ENCODE data around the gene ERBB3.
"Not testable (repeated sequence)": the region's sequence is repeated elsewhere in the genome, so short reads cannot be mapped to it uniquely, and the experiment has no call there.

The ERBB3 gene

GRCh38 chr12:56116267-56117081 is 36.5 kb downstream of the ERBB3 start, which contains the start of gene RPL41:
RPL41 (plus strand) TSS chr12:56116633.
- DNase-seq (ENCODE audit: low spot score) = peak; percentile 97

GRCh38 chr12:56117082-56117706 is 37.2 kb downstream of the ERBB3 start:
- not testable (repeated sequence) for DNase-seq (ENCODE audit: low spot score)

- DNase-seq (ENCODE audit: low spot score) = peak; percentile 98
These were observed 38.1 kb downstream of the ERBB3 start, which contains the start of gene ZC3H10 for GRCh38 chr12:56117778-56118687. ZC3H10 (plus strand) TSS chr12:56118266; CDS start chr12:56120563, 2,297 bp downstream.

GRCh38 chr12:56118688-56119357 is 38.9 kb downstream of the ERBB3 start:
- DNase-seq (ENCODE audit: low spot score) = no peak

GRCh38 chr12:56119361-56119796 is 39.4 kb downstream of the ERBB3 start:
- DNase-seq (ENCODE audit: low spot score) = peak; percentile 75

- no peak for DNase-seq (ENCODE audit: low spot score)
These were observed 40.3 kb downstream of the ERBB3 start for GRCh38 chr12:56120158-56120846.

GRCh38 chr12:56121204-56121870 is 41.4 kb downstream of the ERBB3 start:
- DNase-seq (ENCODE audit: low spot score) = no peak

- no peak for DNase-seq (ENCODE audit: low spot score)
These were observed 42.7 kb downstream of the ERBB3 start for GRCh38 chr12:56122637-56123036.

GRCh38 chr12:56124133-56124532 is 44.2 kb downstream of the ERBB3 start:
- no peak for DNase-seq (ENCODE audit: low spot score)

GRCh38 chr12:56126732-56127239 is 46.8 kb downstream of the ERBB3 start:
- no peak for DNase-seq (ENCODE audit: low spot score)

- DNase-seq (ENCODE audit: low spot score) = no peak
These were observed 47.5 kb downstream of the ERBB3 start for GRCh38 chr12:56127485-56127887.

GRCh38 chr12:56127888-56128669 is 48.1 kb downstream of the ERBB3 start, which contains the start of gene ESYT1:
ESYT1 (plus strand) TSS chr12:56128267; CDS start chr12:56128320, 53 bp downstream.
- DNase-seq (ENCODE audit: low spot score) = peak; percentile 98

GRCh38 chr12:56128670-56129205 is 48.8 kb downstream of the ERBB3 start:
- DNase-seq (ENCODE audit: low spot score) = no peak

GRCh38 chr12:56129206-56129941 is 49.4 kb downstream of the ERBB3 start:
- no peak for DNase-seq (ENCODE audit: low spot score)

GRCh38 chr12:56129942-56130495 is 50.1 kb downstream of the ERBB3 start:
- DNase-seq (ENCODE audit: low spot score) = no peak

GRCh38 chr12:56130876-56131275 is 50.9 kb downstream of the ERBB3 start:
- DNase-seq (ENCODE audit: low spot score) = no peak

- DNase-seq (ENCODE audit: low spot score) = no peak
These were observed 54.9 kb downstream of the ERBB3 start for GRCh38 chr12:56134897-56135296.

Data from putamen (tissue), 1 donor.